GM12874 (cell line): ENCODE data around the gene TMEM201.

Experiments
- TF ChIP-seq, protein P1 (sequence below): IDR thresholded peaks from 2 replicates; pipeline ENCODE4 v1.5.1; 2011; ENCODE audit warnings: low read depth, mild to moderate bottlenecking, control low read depth, low read length, moderate library complexity; ENCODE audit not compliant: insufficient read depth

The TMEM201 gene

DNA sequence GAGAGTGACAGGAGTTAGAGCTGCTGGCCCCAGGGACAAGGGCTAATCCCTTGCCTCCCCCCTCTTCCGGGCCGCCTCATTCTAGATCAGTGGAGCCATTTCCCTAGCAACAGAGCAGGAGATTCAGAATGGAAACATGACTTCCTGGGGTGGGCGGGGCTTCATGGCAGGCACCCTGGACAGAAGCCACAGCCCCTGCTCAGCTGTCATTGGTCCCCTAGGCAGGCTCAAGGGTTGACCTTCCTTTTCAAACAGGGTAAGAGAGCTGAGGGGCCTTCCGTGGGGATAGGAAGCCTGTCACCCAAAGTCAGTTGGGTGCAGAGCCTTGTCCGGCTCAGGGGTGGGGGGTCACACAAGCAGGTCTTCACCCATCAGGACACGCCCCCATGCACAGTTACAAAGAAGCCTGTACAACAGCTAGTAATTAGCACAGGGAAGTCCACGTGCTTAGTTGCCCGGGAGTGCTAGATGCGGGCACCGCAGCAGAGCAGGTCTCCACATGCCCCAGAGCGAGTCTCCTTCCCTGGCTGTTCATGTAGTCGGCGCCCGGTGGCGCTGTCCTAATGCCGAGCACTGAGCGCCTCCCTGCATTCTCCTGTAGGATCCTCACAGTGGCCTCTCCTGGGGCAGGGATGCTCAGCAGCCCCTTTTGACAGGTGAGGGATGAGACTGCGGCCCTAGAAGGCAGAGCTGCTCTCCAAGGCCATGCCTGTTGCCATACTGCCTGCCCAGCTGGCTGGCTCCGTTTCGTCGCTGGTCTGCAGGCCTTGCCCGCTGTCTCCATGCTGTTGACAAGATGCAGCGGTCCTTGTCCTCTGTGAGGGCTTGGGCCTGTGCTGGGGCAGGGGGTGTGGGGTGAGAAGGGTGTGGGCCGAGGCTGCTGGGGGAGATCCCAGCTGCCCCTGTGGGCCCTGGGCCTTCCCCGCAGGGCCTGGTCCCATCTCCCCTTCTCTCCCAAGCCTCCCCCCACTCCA lies 5.1 kb downstream of the TMEM201 start:
- TF ChIP-seq, protein P1, sequence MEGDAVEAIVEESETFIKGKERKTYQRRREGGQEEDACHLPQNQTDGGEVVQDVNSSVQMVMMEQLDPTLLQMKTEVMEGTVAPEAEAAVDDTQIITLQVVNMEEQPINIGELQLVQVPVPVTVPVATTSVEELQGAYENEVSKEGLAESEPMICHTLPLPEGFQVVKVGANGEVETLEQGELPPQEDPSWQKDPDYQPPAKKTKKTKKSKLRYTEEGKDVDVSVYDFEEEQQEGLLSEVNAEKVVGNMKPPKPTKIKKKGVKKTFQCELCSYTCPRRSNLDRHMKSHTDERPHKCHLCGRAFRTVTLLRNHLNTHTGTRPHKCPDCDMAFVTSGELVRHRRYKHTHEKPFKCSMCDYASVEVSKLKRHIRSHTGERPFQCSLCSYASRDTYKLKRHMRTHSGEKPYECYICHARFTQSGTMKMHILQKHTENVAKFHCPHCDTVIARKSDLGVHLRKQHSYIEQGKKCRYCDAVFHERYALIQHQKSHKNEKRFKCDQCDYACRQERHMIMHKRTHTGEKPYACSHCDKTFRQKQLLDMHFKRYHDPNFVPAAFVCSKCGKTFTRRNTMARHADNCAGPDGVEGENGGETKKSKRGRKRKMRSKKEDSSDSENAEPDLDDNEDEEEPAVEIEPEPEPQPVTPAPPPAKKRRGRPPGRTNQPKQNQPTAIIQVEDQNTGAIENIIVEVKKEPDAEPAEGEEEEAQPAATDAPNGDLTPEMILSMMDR, result no peak

DNA sequence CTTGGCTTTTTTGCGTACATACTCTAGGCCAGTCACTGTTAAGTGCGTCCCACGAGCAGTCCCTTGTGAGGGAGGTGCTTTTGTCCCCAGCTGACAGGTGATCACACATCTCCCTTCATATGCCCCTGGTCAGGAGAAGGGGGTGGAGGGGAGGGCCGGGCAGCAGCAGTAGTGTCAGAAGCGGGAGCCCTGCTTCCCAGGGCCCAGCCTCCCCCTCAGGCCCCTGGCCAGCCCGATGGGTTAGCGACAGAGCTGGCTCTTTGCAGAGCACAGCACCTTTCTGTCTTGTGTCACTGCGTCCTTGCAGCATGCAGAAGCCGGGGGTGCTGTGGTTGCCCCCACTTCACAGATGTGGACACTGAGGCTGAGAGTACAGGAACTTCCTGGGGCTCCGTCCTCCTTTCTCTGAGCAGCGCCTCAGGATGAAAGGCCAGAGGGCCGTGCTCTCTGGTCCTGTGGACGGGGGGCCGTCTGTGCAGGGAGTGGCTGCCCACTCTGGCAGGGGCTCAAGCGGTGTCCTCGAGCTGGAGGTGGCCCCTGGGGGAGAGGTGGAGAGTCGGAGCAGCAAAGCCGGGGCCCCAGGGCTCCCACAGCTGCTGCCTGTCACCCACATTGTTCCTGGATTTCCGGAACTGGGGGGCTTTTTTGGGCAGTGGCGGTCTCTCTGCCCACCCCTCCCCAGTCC lies 5.9 kb downstream of the TMEM201 start:
- TF ChIP-seq, protein P1, result no peak

DNA sequence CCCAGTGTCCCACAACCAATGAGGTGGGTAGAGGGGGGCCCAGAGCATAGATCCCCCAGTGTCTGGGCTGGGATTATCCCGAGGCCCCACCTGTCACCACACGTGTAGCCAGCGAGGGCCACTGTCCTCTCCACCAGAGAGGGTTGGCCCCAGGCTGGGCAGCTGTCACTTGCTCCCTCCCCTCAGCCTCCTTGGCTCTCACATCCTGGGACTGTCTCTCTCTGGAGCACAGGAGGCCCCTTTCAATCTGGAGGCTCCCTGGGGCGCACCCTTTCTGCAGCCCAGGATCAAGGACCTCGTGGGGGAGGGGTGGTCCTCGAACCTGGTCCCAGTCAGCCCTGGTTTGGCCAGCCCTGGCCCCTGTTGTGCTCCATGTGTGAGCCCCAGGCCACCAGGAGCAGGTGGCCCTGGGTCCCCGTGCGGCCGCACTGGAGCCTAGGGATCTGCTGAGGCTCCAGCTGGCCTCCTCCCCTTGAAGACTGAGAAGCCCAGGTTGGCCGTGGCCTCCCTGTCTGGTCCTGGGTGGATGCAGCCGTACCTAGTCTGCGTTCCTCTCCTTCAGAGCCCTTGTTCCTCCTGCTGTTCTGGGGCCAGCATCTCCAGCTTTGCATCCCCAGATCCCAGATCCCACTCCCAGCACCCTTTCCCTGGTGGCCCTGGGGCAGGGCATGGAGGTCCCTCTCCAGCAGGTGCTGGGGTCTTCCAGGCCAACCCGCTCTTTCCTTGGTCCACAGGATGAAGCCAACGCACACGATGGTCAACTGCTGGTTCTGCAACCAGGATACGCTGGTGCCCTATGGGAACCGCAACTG lies 6.7 kb downstream of the TMEM201 start:
- TF ChIP-seq, protein P1, result no peak

DNA sequence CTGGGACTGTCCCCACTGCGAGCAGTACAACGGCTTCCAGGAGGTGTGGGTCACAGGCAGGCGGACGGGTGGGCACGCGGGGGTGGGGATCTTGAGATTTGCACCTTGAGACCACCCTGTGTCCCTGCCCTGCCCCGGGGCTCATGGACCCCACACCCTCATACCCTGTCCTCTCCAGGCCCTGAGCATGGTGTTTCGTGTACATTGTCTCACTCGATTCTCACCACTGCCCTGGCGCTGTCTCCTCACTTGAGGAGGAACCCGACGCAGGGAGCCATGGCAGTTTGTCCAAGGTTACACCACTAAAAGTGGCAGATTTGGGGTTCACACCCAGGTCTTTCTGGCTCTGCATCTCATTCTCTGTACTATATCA lies 7.2 kb downstream of the TMEM201 start:
- TF ChIP-seq, protein P1, result no peak

DNA sequence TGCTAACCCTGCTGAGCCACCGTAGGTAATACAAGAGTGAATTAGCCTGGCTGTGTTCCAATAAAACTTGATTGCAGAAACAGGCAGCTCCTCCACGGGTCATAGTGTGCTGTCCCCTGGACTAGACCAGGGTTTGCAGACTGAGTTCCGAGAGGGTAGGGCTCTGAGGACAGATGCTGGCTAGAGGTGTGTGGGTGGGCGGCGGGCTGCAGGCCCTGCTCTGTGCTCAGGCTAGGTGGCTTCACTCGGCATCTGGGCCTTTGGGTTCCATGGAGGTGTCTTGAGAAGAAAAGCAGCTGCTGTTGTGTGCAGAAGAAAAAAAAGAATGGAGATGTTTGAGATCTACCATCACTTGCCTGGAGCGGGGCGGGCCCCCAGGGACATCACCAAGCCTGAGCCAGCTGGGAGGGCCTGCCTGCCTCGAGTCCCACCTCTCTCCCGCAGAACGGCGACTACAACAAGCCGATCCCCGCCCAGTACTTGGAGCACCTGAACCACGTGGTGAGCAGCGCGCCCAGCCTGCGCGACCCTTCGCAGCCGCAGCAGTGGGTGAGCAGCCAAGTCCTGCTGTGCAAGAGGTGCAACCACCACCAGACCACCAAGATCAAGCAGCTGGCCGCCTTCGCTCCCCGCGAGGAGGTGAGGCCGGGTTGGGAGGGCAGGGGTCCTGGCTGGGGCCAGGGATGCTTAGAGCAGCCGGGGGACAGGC lies 7.9 kb downstream of the TMEM201 start:
- TF ChIP-seq, protein P1, result no peak

DNA sequence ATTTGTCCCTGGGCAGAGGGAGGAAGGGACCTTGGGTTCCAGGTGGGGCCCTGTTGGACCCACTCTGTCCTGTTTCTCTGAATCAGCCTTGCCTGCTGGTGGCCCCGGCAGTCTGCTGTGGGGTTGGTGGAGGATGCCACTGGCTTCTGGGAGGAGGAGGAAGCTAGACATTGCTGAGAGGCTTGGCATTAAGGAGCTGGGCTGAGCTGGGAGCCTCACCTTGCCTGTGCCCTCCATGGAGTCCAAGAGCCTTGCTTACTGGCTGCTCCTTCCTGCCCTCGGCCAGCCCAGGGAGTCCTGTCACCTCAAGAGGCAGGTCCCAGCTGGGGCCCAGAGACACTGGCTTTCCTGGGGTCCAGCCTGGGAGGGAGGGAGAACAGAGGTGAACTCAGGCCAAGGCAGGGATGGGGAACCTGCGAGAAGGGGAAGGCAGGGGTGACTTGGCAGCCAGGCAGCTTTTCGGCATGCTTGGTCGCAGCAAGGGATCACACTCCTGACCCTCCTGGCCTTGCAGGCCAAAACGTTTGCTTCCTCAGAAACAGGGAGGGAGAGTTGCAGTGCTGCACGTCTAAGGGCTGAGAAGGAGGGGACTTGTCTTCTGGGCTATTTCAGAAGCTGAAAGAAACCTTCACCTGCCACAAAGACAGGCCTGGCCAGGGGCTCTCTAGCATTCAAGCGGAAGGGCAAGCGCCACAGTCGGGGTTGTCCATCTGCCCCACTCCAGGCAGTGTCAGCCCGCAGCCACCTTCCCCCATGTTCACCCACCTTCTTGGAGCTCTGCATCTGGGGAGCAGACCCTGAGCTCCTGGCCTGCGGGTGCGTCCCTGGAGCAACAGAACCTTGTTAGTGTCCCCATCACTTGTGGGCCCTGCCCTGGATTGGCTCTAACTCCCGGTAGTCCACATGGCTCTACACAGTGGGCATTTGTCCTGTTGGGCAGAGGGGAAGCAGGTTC lies 8.9 kb downstream of the TMEM201 start:
- TF ChIP-seq, protein P1, result no peak
